Left lung (tissue), 10 donors: Measurements from ENCODE around the gene CLCA2. TPM values are rescaled to one million over a fixed set of nuclear protein-coding genes. Genes with fewer than 3 reads are reported as not detected.

Experiments
- ATAC-seq: fragments of 200-7000 bp; cut with Tn5 transposase; one replicate; pipeline ENCODE4 v1.9.1; 2020; ENCODE audit warnings: moderate library complexity
- DNase-seq, 4 donors: peaks; one replicate each; pipeline ENCODE4 v3.0.0-alpha.2; 2013 to 2020
- H3K27ac ChIP-seq, 2 donors: fragments of 200-600 bp; sonication (generic) in 1 of 2; one replicate each; pipeline versions ENCODE4 v1.5.0 to v1.8.0; 2020 to 2021
- H3K27me3 ChIP-seq, 2 donors: fragments of 200-600 bp; sonication (generic) in 1 of 2; one replicate each; pipeline versions ENCODE4 v1.5.0 to v1.8.0; 2020 to 2021
- H3K36me3 ChIP-seq, 2 donors: fragments of 200-600 bp; sonication (generic) in 1 of 2; one replicate each; pipeline versions ENCODE4 v1.5.0 to v1.8.0; 2020 to 2021
- H3K4me1 ChIP-seq, 2 donors: fragments of 200-600 bp; one replicate each; pipeline ENCODE4 v1.8.0; 2021
- H3K4me3 ChIP-seq, 2 donors: fragments of 200-600 bp; sonication (generic) in 1 of 2; one replicate each; pipeline versions ENCODE4 v1.5.0 to v1.8.0; 2020 to 2021; ENCODE audit warnings: mild to moderate bottlenecking in 1 of 2
- H3K9me3 ChIP-seq, 2 donors: fragments of 200-600 bp; sonication (generic) in 1 of 2; one replicate each; pipeline versions ENCODE4 v1.5.0 to v1.8.0; 2020 to 2021
- intact Hi-C, 2 donors: fragments of 100-400 bp; cut with DNase I; formaldehyde crosslinking; loops; one replicate each; pipeline versions ENCODE4 v1.11.2 to v1.14.2; 2022
- polyA plus RNA-seq, 6 donors: library from polyadenylated mRNA; unstranded; fragments of 120-200 nt; gene quantifications; one replicate each; pipeline ENCODE4 v1.2.1, GENCODE V29; 2013; ENCODE audit not compliant: insufficient read length in 6 of 6
- total RNA-seq, 2 donors: library from RNA; stranded (reverse); fragmentation: NEBNext Ultra II Directional; extraction: Animal tissue kit (Norgen Biotek cat#: 25700); gene quantifications; one replicate each; pipeline ENCODE4 v1.2.1, GENCODE V29; 2021
- TF ChIP-seq, protein P1 (sequence below), 2 donors: fragments of 200-600 bp; sonication (generic) in 1 of 2; IDR thresholded peaks; one replicate each; pipeline versions ENCODE4 v1.5.0 to v1.8.0; 2021; ENCODE audit warnings: antibody characterized with exemption in 2 of 2
- donor health status: DM: no; HTN: yes; CAD: no.
- donor health status: DM: no; HTN: no; CAD: no.

The CLCA2 gene
- total and polyA plus RNA-seq, 8 donors = 0.13 to 0.42 (median 0.16) TPM

DNA sequence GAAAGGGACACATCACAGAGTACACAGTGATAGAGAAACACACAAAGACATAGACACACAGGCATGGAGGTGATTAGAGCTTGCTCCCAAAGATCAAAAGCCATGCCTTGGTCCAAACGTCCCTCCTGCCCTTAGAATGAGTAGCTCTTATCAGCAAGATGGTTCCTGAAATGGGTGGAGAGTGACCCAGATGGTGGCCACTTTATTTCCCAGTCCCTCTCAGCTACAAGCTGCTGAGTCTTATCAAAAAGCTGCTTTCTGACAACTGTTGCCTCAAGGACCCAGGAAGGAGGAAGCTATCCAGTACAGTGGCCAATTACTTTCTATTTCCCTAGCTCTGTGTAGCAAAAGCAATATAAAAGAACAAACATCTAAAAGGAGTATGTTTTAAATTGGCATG is 37.0 kb downstream of the CLCA2 start:
- Histone ChIP-seq H3K36me3 (no peaks in the 10 kb centered on the region), H3K4me3 (no peak overlapping the region), H3K4me1 (no peaks in the 10 kb centered on the region), H3K9me3 (no peaks in the 10 kb centered on the region), H3K27me3 (no peaks in the 10 kb centered on the region), H3K27ac (no peak overlapping the region)
- peak; percentile 66 for ATAC-seq
- no peak for DNase-seq
- intact Hi-C loops = no loop called here
- TF ChIP-seq, protein P1, sequence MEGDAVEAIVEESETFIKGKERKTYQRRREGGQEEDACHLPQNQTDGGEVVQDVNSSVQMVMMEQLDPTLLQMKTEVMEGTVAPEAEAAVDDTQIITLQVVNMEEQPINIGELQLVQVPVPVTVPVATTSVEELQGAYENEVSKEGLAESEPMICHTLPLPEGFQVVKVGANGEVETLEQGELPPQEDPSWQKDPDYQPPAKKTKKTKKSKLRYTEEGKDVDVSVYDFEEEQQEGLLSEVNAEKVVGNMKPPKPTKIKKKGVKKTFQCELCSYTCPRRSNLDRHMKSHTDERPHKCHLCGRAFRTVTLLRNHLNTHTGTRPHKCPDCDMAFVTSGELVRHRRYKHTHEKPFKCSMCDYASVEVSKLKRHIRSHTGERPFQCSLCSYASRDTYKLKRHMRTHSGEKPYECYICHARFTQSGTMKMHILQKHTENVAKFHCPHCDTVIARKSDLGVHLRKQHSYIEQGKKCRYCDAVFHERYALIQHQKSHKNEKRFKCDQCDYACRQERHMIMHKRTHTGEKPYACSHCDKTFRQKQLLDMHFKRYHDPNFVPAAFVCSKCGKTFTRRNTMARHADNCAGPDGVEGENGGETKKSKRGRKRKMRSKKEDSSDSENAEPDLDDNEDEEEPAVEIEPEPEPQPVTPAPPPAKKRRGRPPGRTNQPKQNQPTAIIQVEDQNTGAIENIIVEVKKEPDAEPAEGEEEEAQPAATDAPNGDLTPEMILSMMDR (IDR thresholded peaks at IDR 0.05) = no peak

DNA sequence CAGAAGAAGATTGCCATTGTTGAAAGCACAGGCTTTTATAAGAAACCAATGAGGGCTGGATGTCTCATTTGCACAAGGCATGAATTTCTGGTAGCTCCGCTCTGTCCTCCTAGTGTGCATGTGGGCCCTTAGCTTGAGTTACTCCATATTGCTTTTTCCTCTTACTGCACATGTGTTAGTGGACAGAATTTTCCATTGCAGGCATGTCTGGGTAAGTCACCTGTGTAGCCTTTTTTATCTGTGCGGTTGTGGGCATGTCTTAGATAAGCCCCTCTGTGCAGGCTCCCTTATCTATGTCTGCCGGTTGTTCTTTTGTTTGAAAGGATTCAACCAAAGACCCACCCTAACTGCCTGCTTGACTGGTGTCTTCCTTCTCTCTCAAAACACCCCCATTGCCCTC is 37.5 kb downstream of the CLCA2 start:
- no peak overlapping the region for H3K4me3 ChIP-seq
- intact Hi-C loops = no loop called here

DNA sequence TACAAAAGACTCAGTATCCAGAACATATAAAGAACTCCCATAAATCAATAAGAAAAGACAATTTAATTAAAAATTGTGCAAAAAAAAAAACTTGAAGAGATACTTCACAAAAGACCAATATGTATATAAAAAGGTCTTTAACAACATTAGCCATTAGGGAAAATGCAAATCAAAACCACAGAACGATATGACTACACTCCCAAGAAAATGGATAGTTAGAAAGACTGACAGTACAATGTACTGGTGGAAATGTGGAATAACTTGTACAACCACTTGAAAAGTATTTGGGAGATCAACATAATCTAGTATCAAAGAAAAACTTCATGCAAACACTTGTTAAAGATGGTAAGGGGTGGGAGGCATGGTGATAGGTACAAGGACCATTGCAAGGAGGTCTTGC is 40.8 kb downstream of the CLCA2 start:
- DNase-seq = no peak
- no peak for ATAC-seq
- H3K4me3 ChIP-seq = no peak overlapping the region
- no peaks in the 10 kb centered on the region for H3K36me3 ChIP-seq
- H3K27me3 ChIP-seq = no peaks in the 10 kb centered on the region
- intact Hi-C loops = no loop called here
- TF ChIP-seq, protein P1 (IDR thresholded peaks at IDR 0.05) = no peak
- H3K27ac ChIP-seq = no peak overlapping the region
- H3K4me1 ChIP-seq = no peaks in the 10 kb centered on the region
- no peaks in the 10 kb centered on the region for H3K9me3 ChIP-seq

More for the DNA sequence above, 37.5 kb downstream of the CLCA2 start:
- TF ChIP-seq, protein P1 (IDR thresholded peaks at IDR 0.05) = no peak
- Histone ChIP-seq H3K27me3 (no peaks in the 10 kb centered on the region), H3K27ac (no peak overlapping the region), H3K36me3 (no peaks in the 10 kb centered on the region), H3K4me1 (no peaks in the 10 kb centered on the region), H3K9me3 (no peaks in the 10 kb centered on the region)
- DNase-seq (no peak), ATAC-seq (no peak)

DNA sequence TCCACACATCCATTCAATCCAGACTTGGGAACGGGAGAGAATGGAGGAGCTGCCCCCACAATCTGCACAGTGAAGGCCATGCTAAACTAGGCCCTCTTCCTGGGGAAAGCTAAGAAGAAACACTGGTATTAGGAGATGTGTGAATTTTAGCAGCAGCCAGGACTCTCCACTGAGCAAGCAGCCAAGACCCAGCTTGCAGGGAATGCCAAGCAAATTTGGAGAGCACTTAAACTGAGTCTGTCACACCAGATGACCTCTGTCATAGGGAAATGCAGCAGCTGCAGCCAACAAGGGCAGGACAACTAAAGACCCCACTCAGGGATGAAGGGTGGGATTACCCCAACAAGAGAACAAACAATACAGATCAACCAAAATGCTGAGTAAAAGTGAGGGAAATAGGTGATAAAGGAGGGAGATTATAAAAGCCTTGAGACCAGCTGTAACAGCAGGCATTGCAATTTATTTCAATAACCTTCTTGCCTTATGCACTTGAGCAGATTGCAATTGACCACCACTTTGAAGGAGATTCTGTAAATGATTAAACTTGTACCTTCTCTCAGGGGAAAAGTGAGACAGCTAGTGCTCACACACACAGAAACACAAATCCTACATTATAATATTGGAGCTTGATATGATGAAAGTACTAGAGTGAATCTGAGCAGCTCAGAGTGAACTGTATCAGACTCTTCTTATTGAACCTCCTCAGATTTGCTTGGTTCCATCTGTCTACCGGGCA is 42.3 kb downstream of the CLCA2 start:
- ATAC-seq (peak; percentile 86), DNase-seq (no peak)
- H3K36me3 ChIP-seq = no peaks in the 10 kb centered on the region
- intact Hi-C loops = no loop called here
- no peak overlapping the region for H3K27ac ChIP-seq
- no peaks in the 10 kb centered on the region for H3K4me1 ChIP-seq
- no peaks in the 10 kb centered on the region for H3K27me3 ChIP-seq
- H3K4me3 ChIP-seq = no peak overlapping the region
- H3K9me3 ChIP-seq = no peaks in the 10 kb centered on the region
- TF ChIP-seq, protein P1 (IDR thresholded peaks at IDR 0.05) = no peak

DNA sequence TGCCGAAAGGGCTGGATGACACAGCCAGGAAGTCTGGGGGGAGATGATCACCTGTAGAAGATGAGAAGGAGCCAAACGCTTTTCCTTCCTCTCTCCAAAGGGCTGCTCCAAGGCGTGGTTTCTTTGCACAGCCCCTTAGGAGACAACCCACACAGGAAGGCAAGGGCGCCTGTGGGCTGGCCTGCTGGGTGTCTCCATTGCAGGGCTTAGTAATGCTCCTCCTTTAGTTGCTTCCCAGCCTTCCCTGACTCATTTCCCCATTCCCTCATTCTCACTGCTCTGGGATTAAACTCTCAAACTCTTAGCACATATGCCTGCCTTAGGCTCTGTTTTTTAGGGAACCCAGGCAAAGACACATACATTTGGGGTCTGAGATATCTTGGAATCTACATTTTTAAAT is 43.0 kb downstream of the CLCA2 start:
- intact Hi-C loops = no loop called here
- ATAC-seq = peak; percentile 10
- Histone ChIP-seq H3K36me3 (no peaks in the 10 kb centered on the region), H3K27ac (no peak overlapping the region), H3K27me3 (no peaks in the 10 kb centered on the region), H3K4me3 (no peak overlapping the region), H3K9me3 (no peaks in the 10 kb centered on the region), H3K4me1 (no peaks in the 10 kb centered on the region)
- DNase-seq = no peak
- TF ChIP-seq, protein P1 (IDR thresholded peaks at IDR 0.05) = no peak
